NCI-H2227 treated with DMSO at 0.1 percent for 48 hours (cell line): ENCODE data around the gene TACC3.

Experiments
- DNase-seq: peaks from one replicate; lab custom pipeline; 2025; lab: John Stamatoyannopoulos, UW

TACC3 gene

DNA sequence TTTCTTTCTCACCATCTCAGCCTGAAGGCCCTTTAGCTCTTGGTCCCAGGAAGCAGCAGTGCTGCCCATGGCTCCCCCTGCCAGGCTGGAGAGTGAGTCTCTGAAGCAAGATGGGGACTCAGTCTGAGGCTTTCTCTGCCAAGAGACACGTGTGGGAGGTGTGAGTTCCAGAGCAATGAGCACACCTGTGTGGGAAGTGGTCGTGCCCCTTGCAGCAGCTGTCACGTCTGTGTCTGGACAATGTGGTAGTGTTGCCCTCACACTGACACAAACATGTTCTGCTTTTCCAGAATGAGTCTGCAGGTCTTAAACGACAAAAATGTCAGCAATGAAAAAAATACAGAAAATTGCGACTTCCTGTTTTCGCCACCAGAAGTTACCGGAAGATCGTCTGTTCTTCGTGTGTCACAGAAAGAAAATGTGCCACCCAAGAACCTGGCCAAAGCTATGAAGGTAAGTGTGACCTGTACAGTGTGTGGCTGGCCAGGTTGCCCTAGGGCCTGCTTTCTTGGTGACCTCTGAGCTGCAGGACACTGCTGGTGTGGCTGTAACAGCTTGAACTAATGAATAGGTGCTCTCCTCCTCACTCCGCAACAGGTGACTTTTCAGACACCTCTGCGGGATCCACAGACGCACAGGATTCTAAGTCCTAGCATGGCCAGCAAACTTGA lies 1.9 kb downstream of the TACC3 start:
- no peak for DNase-seq

DNA sequence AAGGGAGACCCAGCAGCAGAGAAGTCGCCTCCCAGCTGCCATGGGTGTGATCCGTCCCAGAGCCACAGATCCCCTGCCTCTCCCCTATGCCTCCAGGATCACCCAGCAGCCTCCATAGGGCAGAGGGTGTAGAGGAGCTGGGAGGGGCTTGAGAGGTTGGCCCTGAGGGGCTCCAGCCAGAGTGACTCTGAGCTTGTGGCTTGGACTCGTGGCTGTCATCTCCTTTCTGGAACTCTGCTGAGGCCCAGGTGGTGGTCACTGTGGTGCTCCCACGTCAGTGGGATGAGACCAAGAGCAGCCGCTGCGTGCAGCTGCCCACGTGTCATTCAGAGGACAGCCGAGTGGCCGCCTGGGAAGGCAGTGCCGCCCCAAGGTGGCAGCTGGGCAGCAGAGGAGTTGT lies 4.2 kb downstream of the TACC3 start:
- no peak for DNase-seq

DNA sequence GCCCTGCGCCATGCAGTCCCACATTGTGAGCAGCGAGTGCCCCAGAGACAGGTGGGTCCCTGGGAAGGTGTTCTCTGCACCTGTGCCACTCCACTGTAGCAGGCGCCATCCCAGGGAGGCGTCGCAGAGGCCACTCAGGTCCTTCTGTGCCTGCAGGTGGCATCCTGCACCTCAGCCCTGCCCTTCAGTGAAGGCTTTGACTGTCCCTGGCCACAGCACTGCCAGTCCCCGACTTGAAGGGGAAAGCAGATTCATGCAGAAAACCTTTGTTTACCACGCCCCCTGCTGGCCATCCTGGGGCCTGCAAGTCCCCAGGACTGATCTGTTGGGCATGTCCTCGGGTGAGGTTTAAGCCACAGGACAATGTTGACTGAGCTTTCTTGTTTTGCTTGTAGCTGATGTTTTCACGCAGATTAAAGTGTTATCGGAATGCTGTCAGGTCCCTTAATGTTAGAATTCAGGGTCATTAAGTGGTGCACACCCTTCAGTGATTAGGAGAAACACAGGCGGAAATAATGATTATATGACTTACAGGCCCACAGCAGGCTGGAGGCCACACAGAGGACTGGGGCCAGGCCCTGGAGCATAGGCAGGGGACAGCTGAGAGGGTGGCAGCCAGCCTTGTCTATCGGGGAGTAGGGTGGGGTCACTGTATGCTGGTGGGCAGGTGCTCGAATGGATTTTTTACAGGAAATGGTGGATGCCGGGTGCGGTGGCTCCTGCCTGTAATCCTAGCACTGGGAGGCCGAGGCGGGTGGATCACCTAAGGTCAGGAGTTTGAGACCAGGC lies 5.0 kb downstream of the TACC3 start:
- DNase-seq: peak; percentile 36

DNA sequence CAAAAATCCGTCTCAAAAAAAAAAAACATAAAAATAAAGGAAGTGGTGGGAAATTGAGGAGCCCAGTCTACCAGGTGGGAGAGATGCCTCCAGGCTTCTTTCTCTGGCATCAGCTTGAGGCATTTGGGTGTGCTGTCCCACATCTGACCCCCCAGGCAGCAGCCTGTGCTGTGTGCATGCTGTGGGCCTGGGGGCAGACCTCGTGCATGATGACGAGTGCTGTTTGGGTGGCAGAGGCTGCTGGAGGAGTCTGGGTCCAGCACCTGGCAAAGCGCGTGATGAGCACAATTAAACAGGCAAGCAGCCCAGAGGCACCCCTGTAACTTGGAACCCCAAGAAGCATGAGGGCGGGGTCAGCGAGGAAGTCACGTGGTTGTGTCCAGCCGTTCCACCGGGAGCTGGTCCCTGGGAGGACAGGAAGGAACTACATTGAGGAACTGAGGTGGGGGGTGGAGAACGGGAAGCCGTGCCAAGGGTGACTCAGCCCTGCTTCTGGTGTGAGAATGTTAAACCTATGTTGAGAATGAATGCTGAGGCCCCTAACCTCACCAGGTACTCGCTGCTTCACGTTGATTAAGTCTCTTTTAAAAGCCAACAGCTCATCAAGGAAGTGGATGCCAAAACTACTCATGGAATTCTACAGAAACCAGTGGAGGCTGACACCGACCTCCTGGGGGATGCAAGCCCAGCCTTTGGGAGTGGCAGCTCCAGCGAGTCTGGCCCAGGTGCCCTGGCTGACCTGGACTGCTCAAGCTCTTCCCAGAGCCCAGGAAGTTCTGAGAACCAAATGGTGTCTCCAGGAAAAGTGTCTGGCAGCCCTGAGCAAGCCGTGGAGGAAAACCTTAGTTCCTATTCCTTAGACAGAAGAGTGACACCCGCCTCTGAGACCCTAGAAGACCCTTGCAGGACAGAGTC lies 6.1 kb downstream of the TACC3 start:
- DNase-seq: no peak

DNA sequence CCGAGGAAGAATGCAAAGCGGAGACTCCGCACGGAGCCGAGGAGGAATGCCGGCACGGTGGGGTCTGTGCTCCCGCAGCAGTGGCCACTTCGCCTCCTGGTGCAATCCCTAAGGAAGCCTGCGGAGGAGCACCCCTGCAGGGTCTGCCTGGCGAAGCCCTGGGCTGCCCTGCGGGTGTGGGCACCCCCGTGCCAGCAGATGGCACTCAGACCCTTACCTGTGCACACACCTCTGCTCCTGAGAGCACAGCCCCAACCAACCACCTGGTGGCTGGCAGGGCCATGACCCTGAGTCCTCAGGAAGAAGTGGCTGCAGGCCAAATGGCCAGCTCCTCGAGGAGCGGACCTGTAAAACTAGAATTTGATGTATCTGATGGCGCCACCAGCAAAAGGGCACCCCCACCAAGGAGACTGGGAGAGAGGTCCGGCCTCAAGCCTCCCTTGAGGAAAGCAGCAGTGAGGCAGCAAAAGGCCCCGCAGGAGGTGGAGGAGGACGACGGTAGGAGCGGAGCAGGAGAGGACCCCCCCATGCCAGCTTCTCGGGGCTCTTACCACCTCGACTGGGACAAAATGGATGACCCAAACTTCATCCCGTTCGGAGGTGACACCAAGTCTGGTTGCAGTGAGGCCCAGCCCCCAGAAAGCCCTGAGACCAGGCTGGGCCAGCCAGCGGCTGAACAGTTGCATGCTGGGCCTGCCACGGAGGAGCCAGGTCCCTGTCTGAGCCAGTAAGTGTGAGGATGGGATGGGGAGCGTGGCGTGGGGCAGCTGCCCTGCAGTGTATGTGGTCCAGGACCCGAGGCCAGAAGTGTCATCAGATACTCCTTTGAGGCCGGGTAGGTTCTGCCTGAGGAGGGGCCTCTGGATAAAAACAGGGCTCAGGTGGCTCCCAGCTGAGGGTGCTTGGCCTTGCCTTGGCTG lies 7.0 kb downstream of the TACC3 start:
- no peak for DNase-seq

DNA sequence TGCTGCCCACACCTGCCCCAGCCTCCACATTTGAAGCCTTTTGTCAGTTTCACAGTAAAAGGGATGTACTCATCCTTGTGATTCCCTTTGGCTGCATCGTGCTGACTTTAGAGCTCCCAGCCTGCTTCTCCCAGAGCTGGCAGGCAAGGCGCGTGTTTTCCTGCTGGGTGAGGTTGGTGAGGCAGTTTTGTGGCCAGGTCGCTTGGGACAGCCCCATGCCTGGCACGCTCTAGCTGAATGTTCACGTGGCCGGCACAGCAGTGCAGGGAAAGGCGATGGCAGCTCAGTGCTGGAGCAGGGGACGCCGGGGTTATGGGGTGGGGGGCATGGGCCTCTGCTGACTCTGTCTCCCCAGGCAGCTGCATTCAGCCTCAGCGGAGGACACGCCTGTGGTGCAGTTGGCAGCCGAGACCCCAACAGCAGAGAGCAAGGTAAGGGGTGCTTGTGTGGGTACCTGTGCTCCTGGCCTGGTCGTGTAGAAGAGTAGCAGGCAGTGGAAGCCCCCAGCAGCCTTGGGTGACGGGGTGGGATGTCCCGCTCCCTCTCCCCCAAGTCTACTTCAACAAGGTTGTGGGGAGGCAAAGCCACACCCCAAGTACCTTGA lies 9.3 kb downstream of the TACC3 start:
- no peak for DNase-seq

DNA sequence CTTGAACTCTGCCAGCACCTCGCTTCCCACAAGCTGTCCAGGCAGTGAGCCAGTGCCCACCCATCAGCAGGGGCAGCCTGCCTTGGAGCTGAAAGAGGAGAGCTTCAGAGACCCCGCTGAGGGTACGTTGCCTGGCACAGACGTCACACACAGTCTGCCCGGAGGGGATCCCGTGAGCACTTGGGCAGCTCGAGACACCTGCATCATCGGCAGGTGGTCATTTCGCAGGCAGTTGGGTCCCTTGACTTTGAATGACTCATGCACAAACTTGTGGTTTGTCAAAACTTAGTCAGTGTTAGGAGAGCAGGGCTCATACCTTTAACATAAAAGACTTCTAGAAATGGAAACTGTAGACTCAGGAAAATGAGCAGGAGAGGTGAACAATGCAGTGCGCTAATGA lies 9.9 kb downstream of the TACC3 start:
- DNase-seq: no peak

DNA sequence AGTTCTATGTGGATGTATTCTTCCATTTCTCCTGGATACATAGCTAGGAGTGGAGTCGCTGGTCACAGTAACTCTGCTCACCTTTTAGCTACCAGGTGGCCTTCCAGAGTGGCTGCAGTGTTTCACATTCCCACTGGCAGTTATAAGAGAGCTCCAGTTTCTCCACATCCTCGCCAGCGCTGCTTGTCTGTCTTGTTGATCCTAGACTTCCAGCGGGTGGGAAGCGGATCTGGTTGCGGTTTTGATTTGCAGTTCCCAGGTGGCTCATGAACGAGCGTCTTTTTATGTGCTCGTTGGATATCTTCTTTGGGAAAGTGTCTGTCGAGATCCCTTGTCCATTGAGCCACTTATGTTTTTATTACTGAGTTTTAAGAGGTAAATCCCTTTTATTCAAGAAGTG lies 11.6 kb downstream of the TACC3 start:
- DNase-seq: no peak

DNA sequence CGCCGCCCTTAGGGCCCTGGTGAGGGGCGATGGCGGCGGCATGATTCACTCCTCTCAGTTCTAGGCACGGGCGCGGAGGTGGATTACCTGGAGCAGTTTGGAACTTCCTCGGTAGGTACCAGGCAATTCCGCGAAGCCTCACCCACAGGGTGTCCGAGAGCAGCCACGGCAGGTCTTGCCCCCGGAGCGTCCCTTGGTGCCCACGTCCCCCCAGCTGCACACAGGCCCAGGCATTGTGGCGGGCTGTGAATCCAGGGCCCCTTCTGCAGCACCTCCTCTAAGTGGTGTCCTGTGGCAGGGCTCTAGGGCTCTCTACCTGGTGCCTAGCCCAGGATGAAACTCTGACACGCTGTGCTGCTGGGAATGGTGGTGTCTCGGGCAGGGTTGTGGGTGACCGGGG lies 13.9 kb downstream of the TACC3 start:
- no peak for DNase-seq

DNA sequence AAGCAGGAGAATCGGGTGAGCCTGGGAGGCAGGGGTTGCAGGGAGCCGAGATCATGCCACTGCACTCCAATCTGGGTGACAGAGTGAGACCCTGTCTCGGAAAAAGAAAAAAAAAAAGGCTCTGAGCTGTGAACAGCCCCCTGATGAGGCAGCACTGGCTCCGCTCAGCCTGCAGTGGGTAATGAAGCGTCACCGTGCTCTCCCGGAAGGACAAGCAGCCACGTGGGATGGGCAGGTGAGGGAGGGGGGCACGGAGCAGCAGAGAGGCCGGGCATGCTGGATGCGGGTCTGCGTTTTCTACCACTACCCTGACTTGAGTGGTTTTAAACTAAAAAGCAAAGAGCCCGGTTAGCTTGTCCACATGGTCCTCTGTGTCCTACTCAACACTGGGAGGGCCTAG lies 15.5 kb downstream of the TACC3 start:
- no peak for DNase-seq

DNA sequence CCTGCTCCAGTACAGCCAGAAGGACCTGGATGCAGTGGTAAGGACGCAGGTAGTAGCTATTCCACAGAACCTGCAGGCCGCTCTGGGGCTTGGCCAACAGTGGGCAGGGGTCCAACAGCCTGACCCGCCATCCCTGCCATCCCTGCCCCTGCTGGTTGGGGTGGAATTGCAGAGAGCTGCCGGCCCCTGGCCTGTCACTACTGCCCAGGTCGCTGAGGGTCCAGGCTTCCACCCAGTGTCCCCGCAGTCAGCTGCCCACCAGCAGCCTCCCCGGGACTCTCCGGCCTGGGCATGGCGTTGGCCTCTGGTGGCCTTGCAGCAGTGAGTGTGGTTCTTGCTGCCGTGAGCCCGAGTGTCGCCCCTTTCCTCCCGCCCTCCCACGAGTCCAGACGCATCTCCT lies 16.3 kb downstream of the TACC3 start:
- DNase-seq: no peak

DNA sequence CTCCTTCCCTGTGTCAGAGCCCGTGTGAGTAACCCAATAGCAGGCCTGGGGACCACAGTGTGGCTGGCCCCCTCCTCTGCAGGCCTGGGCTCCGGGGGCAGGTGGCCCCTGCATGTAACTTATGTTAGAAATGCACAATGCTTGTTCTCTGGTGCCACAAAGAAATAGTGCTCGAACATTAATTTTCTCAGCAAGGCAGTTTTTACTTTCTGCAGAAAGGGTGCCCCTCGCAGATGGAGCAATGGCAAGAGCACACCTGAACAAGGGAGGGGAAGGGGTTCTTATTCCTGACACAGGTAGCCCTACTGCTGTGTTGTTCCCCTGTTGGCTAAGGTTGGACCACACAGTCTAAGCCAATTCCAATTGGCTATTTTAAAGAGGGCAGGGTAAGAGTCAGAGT lies 17.1 kb downstream of the TACC3 start:
- no peak for DNase-seq

DNA sequence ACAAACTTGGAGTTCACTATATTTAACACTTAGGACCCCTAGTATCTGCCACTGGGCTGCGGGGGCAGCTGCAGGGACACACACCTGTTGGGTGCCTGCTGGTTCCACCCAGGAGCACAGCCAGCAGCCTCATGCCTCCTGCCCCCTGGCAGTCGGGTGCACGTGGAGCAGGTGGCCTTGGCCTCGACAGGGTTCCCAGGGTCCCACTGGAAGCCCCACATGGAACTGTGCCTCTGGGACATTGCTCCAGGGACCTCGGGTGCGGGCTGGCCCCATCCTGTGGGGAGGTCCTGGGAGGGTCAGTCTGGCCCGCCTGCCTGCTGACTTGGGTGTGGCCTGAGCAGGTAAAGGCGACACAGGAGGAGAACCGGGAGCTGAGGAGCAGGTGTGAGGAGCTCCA lies 18.0 kb downstream of the TACC3 start:
- DNase-seq: no peak

DNA sequence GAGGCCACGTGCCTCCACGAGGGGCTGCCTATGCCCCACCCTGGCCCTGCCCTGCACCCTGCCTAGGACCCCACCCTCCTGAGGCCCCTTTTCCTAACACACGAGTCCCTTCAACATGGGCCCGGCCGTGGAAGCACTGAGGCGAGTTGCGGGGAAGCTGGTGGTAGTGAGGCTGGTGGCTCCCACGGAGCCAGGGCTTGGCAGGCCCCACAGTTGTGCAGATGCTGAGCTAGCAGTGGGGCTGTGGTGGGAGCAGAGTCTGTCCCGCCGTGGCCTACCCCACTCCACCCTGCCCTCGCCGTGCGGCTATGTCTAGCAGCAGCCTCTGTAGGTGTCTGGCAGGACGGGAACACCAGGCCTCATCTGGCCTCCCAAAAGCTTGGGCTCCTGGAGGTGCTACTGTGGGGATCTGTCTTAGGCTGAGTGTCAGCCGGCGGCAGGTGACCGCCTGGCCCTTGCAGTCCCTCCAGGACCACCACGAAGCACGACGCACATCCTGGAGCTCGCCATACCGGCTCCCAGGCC lies 18.8 kb downstream of the TACC3 start:
- no peak for DNase-seq

DNA sequence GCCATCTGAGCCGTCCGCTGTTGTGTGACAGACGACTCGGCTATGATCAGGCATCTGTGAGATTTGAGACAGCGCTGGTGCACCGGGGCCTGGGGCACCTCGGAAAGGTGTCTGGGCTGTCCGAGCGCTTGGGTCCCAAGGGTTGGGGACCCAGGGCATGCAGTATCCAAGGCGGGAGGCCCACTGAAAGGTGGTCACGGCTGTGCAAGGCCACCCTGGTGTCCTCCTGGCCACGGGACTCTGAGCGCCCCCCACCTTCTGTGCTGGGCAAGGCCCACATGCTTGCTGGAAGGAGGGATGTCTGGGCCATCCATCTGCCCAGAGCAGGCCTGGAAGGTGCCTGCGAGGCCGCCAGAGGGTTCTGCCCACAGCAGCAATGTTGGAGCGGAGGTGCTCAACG lies 19.9 kb downstream of the TACC3 start:
- no peak for DNase-seq

DNA sequence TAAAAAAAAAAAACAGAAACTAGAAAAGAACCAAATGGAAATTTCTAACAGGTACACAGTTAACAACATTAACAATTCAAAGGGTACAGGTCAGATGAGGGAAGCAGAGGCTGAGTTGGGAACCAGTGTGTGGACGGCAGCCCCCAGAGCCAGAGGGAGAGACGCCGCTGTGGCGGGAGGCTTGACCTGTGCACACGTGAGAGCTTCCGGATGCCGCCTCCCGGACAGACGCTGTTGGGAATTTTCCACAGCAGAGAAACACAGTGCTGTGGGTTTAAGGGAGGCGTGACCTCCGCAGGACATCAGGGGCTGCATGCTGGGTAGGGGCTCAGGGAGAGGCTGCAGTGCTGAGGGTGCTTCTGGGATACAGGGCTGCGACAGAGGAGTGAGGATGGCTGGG lies 22.2 kb downstream of the TACC3 start:
- DNase-seq: no peak

DNA sequence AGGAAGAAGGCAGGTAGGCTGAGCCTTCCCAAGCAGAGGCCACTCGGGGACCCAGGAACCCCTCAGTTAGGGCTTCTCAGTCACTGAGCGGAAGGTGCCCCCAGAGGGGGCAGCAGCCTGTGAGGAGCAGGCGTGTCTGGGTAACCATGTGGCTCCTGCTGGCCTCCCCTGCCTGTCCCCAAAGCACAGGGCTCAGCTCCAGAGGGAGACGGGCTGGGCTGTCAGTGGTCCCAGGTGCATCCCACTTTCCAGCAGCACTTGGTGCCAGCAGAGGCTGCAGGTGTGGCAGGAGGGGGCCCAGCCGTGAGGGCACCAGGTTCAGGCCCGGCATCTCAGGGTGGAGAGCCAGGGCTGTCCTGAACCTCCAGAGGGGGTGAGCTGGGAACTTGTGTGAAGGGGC lies 22.7 kb downstream of the TACC3 start:
- DNase-seq: no peak

DNA sequence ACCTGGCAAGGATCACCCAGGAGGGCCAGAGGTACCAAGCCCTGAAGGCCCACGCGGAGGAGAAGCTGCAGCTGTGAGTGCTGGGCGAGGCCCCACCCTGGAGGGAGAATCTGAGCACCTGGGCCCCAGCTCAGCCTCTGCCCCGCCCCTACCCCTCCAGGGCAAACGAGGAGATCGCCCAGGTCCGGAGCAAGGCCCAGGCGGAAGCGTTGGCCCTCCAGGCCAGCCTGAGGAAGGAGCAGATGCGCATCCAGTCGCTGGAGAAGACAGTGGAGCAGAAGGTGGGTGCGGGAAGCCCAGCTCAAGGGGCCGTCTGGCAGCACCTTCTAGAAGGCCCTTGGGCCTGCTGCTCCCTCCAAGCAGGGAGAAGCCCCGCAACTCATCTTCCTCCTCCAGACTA lies 23.2 kb downstream of the TACC3 start:
- DNase-seq: no peak

DNA sequence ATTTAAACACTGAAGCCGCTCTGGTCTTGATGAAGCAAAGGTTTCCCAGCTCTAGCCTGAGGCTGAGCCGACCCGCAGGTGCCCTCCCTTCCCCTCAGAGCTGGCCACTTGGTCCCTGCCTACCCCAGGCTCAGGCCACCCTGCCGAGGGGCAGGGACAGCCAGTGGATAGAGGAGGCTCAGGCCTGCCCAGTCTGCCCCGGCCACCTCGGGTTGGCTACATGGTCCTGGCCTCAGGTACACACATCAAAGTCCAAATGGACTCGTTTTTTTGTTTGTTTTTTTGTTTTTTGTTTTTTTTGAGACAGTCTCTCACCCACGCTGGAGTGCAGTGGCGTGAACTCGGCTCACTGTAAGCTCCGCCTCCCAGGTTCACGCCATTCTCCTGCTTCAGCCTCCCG lies 23.8 kb downstream of the TACC3 start:
- DNase-seq: no peak

DNA sequence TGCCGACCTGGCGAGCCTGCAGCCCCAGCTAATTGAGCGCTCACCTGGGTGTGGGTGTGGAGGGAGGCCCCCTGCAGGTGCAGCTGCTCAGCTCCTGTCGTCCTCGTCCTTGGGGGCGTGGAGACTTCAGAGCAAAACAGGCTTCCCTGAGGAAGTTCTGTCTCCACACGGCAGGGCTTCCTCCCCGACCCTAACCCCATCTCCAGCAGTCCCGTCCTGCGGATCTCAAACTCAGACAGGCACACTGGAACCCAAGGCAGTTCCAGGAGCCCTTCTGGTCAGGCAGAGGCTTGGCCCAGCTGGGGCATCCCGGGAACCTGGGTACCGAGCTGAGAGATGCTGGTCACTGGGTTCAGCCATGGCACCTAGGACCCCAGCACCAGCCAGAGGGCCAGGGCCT lies 24.4 kb downstream of the TACC3 start:
- no peak for DNase-seq

DNA sequence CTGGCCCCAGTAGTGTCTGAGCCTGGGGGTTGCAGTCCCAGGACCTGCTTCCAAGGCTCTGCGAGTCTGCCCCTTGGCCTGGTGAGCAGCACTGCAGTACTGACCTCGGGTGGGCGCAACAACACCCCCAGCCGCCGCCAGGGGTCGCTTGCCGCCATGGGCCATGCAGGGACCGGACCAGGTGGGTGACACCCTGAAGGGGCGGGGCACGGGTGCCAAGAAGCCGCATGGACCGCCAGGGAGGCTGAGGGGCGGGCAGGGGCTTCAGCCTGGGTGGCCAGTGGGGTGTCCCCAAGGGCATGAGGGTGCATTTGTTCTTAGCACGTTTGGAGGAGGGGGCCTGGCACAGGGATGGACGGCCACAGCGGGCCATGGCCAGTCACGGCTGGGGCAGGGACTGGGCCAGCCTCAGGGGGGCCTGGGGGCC lies 25.0 kb downstream of the TACC3 start:
- DNase-seq: peak; percentile 24
